Coronary artery (tissue), 2 donors: ENCODE data around the gene HHAT.

Source experiments
- DNase-seq: peaks from one replicate; pipeline ENCODE4 v3.0.0-alpha.2; 2017; ENCODE audit warnings: low spot score
- H3K27ac ChIP-seq, 2 donors: fragments of 200-600 bp; sonication (generic); one replicate each; pipeline ENCODE4 v1.5.1; 2016 to 2019
- H3K4me3 ChIP-seq: fragments of 200-600 bp; sonication (generic); 2 replicates; pipeline ENCODE4 v1.5.1; 2016; ENCODE audit warnings: mild to moderate bottlenecking, moderate library complexity
- CTCF ChIP-seq: fragments of 200-600 bp; sonication (generic); IDR thresholded peaks from one replicate; pipeline ENCODE4 v1.5.1; 2019; ENCODE audit warnings: antibody characterized with exemption

Gene HHAT

GRCh38 chr1:210724768-210725167, 396.1 kb downstream of the HHAT start:
- no peak overlapping the region for H3K27ac ChIP-seq
- TF ChIP-seq CTCF: no peak
- DNase-seq: no peak
- H3K4me3 ChIP-seq: no peak overlapping the region
